Fibroblast of gingiva (primary cell): Measurements from ENCODE around the gene PDE9A.
"Not testable (repeated sequence)": the region's sequence is repeated elsewhere in the genome, so short reads cannot be mapped to it uniquely, and the experiment has no call there.

Source experiments
- DNase-seq: peaks from one replicate; pipeline ENCODE4 v3.0.0-alpha.2; 2011; ENCODE audit warnings: low read depth

PDE9A gene

GRCh38 chr21:42624936-42625335 lies 28.5 kb upstream of the PDE9A start:
- no peak for DNase-seq

GRCh38 chr21:42626171-42626570 lies 27.2 kb upstream of the PDE9A start:
- no peak for DNase-seq

- no peak for DNase-seq
Observed at GRCh38 chr21:42627527-42628289, 25.7 kb upstream of the PDE9A start.

GRCh38 chr21:42628466-42629061 lies 24.9 kb upstream of the PDE9A start:
- DNase-seq = not testable (repeated sequence)

- DNase-seq = no peak
Observed at GRCh38 chr21:42629933-42630589, 23.4 kb upstream of the PDE9A start.

- no peak for DNase-seq
Observed at GRCh38 chr21:42630626-42631025, 22.8 kb upstream of the PDE9A start.

- no peak for DNase-seq
Observed at GRCh38 chr21:42631142-42631541, 22.3 kb upstream of the PDE9A start.

GRCh38 chr21:42632336-42632751 lies 21.1 kb upstream of the PDE9A start:
- no peak for DNase-seq

- DNase-seq = no peak
Observed at GRCh38 chr21:42632771-42633690, 20.4 kb upstream of the PDE9A start.

GRCh38 chr21:42633858-42634257 lies 19.6 kb upstream of the PDE9A start:
- no peak for DNase-seq

- no peak for DNase-seq
Observed at GRCh38 chr21:42635848-42636519, 17.4 kb upstream of the PDE9A start.

- DNase-seq = peak; percentile 87
Observed at GRCh38 chr21:42636520-42637266, 16.7 kb upstream of the PDE9A start.

GRCh38 chr21:42637267-42638041 lies 16.0 kb upstream of the PDE9A start:
- no peak for DNase-seq

GRCh38 chr21:42638266-42638863 lies 15.1 kb upstream of the PDE9A start:
- no peak for DNase-seq

GRCh38 chr21:42639646-42640152 lies 13.7 kb upstream of the PDE9A start:
- DNase-seq = no peak

GRCh38 chr21:42640486-42640885 lies 12.9 kb upstream of the PDE9A start:
- no peak for DNase-seq

- peak; percentile 48 for DNase-seq
Observed at GRCh38 chr21:42641311-42642218, 11.9 kb upstream of the PDE9A start.

- no peak for DNase-seq
Observed at GRCh38 chr21:42642219-42642745, 11.1 kb upstream of the PDE9A start.
